Tibial nerve (tissue), 4 donors: ENCODE results near the gene OR9Q1.

Experiments
- CTCF ChIP-seq, 5 experiments: fragments of 200-600 bp in 3 of 5; fragments of 450-650 bp in 2 of 5; sonication (generic) in 3 of 5; IDR thresholded peaks; one replicate each; pipeline ENCODE4 v1.5.1; 2016 to 2019; ENCODE audit warnings: antibody characterized with exemption in 5 of 5, mild to moderate bottlenecking in 3 of 5, moderate library complexity in 2 of 5
- EP300 ChIP-seq, 2 donors: sonication (generic); formaldehyde crosslinking; IDR thresholded peaks; one replicate each; pipeline ENCODE4 v1.6.1; 2017; ENCODE audit warnings: antibody characterized with exemption in 2 of 2, mild to moderate bottlenecking in 1 of 2

GRCh38 chr11:58086528-58086927, 62.8 kb downstream of the OR9Q1 start:
- TF ChIP-seq CTCF (IDR thresholded peaks at IDR 0.05): no peak
- no peak for TF ChIP-seq EP300 (IDR thresholded peaks at IDR 0.05)
